ENCODE measurements around the gene PPP2R2D. TPM values are rescaled to one million over a fixed set of nuclear protein-coding genes. Genes with fewer than 3 reads are reported as not detected.
"Not testable (repeated sequence)": the region's sequence is repeated elsewhere in the genome, so short reads cannot be mapped to it uniquely, and the experiment has no call there.

PPP2R2D gene
- polyA plus RNA-seq, 4 donors, result 43.2 to 52.5 (median 45.3) TPM

DNA sequence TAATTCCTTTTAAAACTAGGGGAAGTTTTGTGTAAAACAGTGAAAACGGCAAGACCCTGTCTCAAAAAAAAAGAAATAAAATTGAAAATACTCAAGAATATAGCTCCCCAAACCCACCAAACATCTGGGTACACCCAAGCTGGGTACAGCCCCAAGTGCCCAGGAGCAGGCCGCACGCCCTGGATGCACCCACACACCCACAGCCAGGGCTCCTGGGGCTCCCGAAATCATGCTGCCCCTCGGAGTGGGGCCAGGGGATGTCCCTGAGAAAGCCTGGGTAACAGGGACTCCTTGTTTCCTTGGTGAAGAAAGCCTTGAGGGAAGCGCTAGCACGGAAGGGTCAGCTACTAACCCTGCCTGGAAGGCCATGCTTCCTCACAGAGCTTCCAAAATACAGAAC lies 70.8 kb downstream of the PPP2R2D start:
- DNase-seq (ENCODE audit: low read depth in 4 of 4, low spot score in 3 of 4), result no peak

DNA sequence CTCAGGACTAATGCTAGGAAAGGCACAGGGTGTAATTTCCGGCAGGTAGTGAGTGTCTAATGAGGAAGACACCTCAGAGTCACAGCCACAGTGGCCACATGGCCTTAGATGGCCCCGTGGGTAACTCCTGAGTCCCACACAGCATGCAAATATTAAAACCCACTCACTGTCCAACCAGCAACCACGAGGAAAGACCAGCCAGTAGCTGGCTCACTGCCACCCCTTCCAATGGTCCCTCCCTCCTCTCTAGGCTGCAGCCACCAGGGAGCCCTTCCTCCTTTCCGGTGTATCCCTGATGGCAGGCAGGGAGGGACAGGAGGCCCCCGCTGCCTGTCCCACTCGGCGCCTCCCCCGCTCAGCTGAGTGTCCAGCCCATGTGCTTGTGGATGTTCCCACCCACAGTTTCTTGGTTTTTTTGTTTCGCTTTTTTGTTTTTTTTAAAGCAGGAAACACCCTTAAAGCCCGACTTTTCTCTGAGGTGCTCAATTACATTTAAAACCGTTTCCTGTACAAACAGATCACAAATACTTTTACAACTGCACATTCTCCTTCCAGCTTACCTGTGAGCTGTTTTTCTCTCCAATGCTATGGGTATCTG lies 71.8 kb downstream of the PPP2R2D start:
- DNase-seq (ENCODE audit: low read depth in 4 of 4, low spot score in 3 of 4), result peak in 1 of 4 donors; percentile 42

DNA sequence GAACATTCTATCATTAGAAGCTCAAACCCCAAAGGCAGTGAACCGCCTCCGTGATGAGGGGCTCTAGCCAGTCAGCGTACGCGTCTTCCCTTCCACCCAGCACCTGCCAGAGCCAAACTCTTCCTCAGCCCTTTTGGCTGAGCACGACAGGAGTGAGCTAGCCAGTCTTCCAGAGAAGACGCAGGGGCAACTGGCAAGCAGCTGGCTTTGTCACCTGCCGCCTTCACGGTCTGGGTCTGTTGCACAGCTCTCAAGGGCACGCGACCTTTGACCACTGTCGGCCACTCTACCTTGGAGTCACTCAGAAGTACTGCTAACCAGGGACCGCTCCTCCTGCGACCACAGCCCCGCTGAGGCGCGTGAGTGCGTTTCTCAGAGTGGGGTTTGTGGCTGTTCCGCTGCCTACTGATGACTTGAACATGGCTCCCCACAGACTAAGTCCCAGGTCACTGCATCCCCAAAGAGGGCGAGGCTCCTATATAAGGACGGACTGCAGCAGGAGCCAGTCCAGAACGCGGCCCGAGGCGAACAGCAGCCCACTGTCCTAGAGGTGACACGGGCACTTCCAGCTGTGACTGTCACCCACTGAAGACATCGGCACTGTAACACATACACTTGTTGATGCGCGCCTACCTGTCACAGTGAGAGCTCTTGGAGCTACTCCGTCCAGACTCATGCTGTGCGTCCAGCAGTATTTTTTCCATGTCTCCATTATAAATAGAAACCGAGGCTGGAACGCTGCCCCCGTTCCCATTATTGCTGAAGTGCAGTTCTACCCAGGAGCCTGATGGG lies 72.5 kb downstream of the PPP2R2D start:
- DNase-seq (ENCODE audit: low read depth in 4 of 4, low spot score in 3 of 4), result no peak

DNA sequence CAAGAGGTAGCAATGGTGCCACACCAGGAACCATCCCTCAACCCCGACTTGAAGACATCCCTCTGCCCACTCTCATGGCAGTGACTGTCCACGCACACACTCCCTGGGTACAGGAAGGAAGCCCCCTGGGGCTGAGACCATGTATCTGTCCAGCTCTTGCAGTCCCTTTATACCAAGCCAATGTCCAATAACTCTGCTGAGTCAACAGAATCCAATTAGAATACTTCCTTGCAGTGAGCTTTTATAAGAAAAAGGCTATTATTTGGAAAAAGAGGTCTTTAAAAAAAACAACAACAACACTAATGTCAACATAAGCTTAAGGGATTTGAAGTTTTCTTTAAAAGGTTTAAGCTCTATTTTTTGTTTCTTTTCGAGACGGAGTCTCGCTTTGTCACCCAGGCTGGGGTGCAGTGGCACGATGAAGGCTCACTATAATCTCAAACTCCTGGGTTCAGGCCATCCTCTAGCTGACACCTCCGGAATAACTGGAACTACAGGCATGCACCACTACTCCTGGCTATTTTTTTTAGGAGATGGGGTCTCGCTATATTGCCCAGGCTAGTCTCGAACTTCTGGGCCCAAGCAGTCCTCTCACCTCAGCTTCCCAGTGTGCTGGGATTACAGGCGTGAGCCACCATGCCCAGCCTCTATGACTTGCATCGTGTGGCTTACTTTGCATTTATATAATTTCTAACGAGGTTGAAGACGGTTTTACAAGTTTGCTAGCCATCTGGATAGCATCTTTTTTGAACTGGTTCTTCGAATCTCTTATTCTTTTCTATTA lies 73.4 kb downstream of the PPP2R2D start:
- DNase-seq (ENCODE audit: low read depth in 4 of 4, low spot score in 3 of 4), result no peak

DNA sequence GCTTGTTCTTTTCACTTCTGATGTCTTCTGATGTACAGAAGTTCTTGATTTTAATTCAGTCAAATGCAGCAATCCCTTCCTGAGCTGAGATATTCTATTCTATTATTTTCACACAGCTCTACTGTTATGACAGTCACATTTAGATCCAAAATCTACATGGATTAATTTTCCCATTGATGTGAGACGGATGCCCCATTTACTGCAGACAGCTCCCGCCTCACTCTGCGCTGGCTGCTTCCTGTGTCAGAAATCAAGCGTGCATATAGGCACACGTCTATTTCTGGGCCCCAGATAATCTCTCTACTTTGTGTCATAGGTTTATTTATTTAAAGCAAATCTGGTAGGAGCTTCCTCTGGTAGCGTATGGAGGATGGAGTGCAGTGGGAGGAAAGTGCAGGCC lies 74.2 kb downstream of the PPP2R2D start:
- DNase-seq (ENCODE audit: low read depth in 4 of 4, low spot score in 3 of 4), result no peak

DNA sequence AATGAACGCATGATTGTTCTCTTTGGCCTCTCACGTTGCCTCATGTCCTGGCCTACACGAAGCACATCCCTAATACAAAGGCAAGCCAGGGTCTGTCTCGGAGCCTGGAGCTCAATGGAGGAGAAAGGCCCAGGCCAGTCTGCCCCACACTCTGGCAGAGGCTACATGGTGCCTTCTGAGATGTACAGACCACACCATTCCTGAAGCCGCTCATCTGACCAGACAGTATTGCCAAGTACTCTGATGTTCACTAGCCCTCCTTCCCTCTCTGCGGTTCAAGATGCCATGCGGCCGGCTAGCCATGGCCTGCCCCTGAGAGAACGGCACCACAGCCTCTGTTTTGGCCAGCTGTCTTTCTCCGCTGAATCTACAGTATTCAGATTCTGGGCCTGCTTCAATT lies 75.0 kb downstream of the PPP2R2D start:
- DNase-seq (ENCODE audit: low read depth in 4 of 4, low spot score in 3 of 4), result no peak

DNA sequence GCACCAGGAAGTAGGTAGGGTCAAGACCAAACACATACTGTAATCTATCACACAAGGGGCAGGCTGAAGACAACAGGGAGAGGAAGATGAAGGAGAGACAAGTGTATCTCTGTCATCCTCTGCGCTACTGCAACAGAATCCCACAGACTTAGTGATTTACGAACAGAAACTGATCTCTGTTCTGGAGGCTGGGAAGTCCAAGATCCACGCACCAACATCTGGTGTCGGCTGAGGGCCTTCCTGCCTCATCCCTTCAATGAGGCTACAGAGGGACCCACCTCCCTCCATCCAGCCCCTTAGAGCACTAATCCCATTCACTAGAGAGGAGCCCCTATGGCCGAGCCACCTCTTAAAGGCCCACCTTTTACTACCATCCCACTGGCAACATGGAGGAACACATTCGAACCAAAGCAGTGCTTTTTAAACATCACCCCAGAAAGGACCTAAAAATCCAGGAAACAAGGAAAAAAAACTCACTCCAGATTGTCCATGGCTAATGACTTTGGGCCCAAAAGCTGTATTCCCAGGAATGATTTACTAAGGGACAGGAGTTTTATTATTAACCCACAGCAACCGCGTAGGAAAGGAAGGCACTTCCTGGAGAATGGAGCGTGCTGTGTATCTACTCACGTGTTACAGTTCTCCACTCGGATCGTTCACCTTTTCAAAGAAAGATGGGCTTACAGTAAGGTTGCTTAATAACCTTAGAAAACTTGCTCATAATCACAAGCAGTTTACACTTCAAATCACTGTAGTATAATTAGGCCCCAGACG lies 76.7 kb downstream of the PPP2R2D start:
- DNase-seq (ENCODE audit: low read depth in 4 of 4, low spot score in 3 of 4), result peak in 1 of 4 donors; percentile 39

DNA sequence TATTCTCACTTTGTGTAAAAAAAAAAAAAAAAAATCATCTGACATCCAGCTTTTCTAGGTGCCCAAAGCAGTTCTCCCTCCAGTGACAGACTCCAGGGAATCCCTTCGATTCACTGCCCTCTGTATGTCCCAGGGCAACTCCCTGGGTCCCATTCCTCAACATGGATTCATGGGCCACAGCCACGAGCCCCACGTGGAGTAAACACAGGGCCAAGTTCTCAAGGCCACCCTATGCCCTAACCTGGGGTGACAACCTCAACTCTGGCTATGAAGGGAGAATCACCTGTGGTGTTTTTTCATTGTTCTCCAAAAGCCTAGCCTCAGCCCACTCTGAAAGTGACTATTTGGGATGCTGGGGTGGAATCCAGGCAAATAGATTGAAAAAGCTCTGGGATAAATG lies 77.6 kb downstream of the PPP2R2D start:
- no peak for DNase-seq (ENCODE audit: low read depth in 4 of 4, low spot score in 3 of 4)

DNA sequence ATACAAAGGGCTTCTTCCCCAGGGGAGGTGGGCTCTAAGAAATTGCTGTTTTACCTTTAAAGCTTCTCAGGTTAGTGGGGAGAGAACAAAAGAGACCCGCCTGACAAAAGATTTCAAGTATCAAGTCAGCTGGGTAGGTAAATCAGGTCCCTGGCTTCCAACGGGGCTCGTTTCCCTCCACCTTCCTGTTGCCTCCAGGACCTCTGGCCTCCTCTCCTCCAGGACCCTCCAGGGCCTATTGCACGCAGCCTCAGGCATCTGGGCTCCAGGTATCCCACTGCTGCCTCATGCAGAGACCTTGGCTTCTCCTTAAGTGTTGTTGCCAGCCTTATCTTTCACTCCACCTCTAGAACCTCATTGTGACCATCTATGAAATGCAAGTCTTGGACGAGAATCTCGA lies 78.0 kb downstream of the PPP2R2D start:
- no peak for DNase-seq (ENCODE audit: low read depth in 4 of 4, low spot score in 3 of 4)

DNA sequence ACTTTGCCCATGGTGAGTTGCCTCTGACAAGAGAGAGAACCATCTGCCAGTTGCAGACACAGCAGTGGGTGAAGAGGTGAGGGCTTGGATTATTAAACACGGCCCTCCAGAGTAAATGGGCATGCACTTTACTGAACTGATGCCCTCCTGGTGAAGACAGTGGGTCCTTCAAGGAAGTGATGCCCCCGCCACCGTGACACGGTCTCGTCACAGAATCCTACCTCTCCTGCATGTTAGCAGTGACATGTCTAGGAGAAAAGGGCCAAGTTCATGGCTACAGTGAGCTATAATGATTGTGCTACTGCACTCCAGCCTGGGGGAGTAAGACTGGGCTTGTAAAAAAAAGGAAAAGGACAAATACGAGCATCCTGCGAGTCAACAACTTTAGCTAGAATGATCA lies 78.5 kb downstream of the PPP2R2D start:
- no peak for DNase-seq (ENCODE audit: low read depth in 4 of 4, low spot score in 3 of 4)

DNA sequence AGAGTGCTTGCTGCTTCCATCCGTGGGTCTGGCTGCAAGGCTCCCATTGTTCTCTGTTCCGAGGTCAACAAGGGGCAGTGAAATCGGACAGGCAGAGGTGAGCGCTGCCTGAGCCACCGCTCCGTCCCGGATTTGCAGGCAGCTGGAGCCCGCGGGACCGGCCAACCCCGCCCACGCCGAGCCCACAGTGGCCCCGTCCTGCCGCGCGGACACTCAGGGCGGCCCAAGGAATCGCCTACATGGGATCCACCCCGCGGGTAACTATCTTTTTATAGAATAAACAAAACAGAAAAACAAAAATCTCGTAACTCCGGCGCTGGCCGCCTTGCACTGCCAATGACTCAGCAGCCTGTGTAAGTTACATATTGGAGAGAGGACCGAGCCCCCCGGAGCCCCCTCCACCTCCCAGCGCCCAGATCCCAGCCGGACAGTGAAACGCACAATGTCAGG lies 79.0 kb downstream of the PPP2R2D start:
- no peak for DNase-seq (ENCODE audit: low read depth in 4 of 4, low spot score in 3 of 4)

DNA sequence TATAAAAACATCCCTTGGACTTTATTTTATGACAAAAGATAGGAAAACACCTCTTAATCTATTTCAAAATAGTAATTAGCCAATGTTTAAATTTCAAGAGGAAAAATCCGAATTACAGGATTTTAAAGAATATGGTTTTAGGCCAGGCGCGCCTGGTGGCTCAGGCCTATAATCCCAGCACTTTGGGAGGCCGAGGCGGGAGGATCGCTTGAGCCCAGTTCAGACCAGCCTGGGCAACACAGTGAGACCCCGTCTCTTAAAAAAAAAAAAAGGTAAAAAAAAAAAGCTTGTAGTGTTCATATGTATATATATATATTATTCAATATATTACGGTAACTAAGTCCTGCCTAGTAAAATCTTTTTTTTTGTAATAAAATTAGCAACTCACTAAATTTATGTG lies 79.5 kb downstream of the PPP2R2D start:
- DNase-seq (ENCODE audit: low read depth in 4 of 4, low spot score in 3 of 4), result no peak

DNA sequence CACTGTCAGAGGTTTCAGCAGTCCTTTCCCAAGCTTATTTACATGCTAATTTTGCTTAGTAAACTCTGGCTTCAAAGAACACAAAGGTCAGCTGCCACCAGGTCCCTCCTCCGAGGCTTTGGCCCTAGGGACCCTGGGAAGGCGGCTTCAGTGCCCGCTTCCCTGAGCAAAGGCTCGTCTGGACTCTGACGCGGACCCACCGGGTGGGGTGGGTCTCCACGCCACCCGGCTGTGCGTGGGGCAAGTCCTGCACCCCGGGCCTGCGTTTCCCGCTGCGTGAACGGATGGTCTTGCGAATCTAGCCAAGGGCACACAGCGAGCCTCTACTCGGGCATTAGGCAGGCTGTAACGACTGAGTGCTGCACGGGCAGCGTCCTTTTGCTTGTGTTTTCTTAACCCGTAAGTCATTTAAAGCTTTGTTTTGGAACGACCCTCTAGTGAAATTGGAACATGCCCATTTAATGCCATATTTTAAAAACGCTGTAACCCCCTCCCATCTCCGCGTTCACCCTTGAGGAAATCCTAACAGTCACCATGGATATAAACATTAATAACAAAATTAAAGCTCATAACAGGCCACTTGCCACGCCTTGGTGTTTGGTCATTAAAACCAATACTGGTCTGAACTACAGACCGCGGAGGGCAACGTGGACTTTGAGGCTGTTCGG lies 80.1 kb downstream of the PPP2R2D start:
- DNase-seq (ENCODE audit: low read depth in 4 of 4, low spot score in 3 of 4), result no peak

DNA sequence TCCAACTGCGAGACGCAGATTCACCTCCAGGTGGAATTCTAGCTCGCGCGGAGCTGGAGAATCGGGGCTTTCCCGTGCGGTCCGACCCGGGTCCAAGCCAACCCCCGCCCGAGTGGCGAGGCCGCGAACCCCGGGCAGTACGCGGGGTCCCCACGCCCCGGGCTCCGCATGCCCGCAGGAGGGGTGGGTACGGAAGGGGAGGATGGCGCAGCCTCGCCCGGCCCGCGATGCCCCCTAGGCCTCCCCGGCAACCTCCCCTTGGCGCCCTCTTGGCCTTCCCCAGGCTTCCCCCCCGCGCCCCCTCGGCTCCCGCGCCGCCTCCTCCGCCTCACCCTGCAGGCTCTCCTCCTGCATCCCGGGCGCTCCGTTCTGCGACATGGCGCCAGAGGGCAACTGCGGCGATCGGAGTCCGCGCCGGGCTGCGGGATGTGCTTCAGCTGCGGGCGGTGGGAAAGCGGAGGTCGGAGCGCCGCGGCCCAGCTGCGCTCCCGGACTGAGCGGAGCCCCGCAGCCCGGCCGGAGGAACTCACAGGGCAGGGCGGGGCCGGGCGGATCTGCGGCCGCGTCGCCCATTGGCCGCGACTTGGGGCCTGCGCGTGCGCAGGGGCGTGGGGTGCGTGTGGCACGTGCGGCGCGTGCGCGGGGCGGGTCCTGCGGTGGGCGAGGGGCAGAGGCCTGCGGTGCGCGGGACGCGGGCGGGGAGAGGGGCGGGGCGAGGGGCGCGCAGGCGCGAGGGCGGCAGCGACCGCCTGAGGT lies 80.8 kb downstream of the PPP2R2D start, which contains the start of gene BNIP3:
BNIP3 (minus strand) TSS at position 495 of the 756 bp plus-strand sequence; CDS start at position 378, 117 bp downstream.
- peak; percentile 87 to 92 (median 90) for DNase-seq (ENCODE audit: low read depth in 4 of 4, low spot score in 3 of 4)

DNA sequence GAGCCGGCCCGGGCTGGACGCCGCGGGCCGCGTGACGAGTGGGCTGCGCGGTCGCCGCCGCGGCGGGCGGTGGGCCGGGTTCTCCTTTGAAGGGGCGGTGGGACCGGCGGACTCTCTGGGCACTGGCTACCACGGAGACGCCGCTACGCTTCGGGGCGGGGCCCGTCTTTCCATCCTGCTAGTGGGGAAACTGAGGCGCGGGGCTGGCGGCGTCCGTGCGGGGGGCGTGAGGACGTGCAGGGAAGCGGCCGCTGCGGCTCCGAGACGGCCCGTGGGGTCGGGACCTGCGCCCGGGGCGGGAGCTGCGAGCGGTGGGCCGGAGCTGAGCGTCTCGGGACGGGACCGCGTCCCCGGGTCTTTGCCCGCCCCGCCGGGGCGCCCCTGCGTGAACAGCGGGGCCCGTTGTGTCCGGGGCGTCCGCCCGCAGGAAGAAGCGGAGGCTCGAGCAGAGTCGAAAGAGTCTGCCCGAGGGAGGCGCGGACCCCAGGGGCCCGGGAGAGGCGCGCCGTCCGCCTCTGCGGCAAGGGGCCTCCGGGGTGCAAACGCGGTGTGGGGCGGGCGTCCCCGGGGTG lies 81.5 kb downstream of the PPP2R2D start:
- DNase-seq (ENCODE audit: low read depth in 4 of 4, low spot score in 3 of 4), result no peak

DNA sequence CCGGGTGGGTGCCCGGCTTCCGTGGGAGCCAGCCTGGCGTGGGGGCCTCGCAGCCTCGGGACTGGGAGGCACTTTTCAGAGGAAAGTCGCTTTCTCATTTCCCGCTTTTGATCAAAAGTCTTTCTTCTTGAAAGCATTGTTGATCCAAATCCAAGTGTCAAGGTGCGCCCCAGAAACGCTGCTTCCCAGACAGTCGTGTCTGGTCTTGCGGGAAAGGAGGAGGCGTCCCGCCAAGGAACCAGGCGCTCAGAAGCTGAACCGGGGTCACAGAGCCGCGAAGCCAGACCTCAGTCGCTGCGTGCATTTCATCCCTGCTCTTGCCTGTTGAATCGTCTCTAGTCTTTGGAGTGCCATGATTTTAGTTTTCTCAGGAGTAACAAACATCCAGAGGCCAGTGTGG lies 82.0 kb downstream of the PPP2R2D start:
- no peak for DNase-seq (ENCODE audit: low read depth in 4 of 4, low spot score in 3 of 4)

DNA sequence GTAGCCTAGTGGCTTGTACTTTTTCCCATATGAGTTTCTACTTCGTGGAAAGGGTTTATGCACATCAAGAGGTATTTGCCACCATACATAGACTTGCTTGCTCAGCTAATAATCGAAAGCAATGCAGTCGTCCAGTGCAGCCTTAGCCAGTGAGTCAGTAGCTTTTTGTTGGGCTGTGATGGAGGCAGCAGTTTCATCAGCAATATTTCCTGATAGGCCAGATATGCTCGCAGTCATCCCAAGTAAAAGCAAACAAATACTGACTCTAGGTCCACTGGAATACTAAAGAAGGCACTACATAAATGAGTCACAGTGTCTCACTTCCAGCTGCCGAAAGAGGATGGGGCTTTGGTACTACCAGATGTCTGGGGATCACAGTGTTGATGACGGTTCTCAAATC lies 83.0 kb downstream of the PPP2R2D start:
- no peak for DNase-seq (ENCODE audit: low read depth in 4 of 4, low spot score in 3 of 4)

DNA sequence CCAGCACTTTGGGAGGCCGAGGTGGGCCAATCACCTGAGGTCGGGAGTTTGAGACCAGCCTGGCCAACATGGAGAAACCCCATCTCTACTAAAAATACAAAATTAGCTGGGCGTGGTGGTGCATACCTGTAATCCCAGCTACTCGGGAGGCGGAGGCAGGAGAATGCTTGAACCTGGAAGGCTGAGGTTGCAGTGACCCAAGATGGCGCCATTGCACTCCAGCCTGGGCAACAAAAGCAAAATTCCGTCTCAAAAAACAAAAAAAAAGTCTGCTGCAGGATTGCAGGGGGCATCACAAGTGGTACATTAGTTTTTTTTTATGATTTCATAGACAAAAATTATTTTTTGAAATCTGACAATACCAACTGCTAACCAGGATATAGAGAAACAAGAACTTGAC lies 86.0 kb downstream of the PPP2R2D start:
- not testable (repeated sequence) for DNase-seq (ENCODE audit: low read depth in 4 of 4, low spot score in 3 of 4)

DNA sequence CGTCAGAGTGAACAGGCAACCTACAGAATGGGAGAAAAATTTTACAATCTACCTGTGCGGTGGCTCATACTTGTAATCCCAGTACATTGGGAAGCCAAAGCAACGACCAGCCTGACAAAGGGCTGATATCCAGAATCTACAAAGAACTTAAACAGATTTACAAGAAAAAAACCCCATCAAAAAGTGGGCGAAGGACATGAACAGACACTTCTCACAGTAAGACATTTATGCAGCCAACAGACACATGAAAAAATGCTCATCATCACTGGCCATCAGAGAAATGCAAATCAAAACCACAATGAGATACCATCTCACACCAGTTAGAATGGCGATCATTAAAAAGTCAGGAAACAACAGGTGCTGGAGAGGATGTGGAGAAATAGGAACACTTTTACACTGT lies 86.5 kb downstream of the PPP2R2D start:
- DNase-seq (ENCODE audit: low read depth in 4 of 4, low spot score in 3 of 4), result not testable (repeated sequence)
